Central memory CD4-positive, alpha-beta T cell (primary cell): ENCODE measurements around the gene GID8.

ENCODE experiments used
- DNase-seq: peaks from one replicate; pipeline ENCODE4 v3.0.0; 2022

The GID8 gene

DNA sequence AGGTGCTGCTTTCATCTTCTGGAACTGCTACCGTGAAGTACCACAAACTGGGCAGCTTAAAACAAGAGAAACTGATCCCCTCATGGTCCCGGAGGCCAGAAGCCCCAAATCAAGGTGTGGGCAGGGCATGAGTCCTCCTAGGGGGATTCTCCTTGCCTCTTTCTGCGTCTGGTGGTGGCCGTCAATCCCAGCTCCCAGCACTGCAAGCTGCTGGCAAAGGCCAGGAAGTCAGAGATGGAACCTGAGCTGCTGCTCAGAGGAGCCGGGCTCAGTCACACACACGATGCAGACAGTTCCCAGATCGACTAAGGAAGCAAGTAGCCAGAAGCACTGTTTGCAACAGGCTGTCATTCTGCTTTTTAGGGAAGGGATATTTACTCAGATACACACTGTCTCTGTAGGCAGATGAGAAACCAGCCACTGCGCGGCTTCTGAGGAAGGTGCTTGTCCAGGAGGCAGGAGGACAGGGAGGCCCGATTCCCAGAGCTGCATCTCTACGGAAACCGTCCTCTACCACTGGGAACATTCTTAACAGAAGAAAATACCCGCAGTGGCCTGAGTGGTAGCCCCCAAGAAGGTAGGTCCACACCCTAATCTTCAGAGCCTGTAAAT lies 53.4 kb downstream of the GID8 start:
- no peak for DNase-seq

DNA sequence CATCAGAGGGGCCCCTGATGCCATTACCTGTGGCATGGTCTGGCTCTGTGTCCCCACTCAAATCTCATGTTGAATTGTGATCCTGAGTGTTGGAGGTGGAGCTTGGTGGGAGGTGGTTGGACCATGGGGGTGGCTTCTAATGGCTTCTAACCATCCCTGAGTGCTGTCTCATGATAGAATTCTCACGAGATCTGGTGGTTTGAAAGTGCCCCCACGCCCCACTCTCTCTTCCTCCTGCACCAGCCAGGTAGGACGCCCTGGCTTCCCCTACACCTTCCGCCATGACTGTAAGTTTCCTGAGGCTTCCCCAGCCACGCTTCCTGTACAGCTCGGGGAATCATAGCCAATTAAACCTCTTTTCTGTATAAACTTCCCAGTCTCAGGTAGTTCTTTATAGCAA lies 53.9 kb downstream of the GID8 start:
- DNase-seq, result no peak

DNA sequence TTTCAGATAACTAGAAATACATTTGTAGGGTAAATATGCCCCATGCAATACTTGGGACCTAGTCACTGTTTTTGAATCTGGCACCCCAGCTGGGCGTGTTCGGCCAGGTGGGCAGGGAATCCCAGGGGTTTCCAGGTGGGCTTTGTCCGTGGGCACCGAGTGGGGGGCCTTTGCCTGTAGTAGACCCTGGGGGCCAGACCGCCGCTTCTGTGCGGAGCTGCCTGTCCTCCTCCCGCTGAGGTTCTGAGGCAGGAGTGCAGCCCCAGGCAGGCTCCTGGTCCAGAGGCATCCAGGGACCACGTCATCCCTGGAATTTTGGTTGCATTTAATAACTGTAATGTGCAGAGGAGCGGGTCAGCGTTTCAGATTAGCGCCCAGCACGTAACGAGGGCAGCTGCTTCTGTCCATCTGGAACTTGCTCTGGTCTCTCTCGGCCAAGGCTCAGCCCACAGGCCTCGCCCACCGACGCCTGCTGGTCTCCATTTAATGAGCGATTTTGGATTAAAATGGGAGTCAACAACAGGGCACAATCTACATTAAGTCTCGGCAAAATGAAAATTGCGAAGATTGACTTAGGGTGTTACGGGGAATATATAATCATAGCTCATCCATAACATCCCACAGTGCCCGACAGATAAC lies 56.0 kb downstream of the GID8 start:
- DNase-seq, result no peak

DNA sequence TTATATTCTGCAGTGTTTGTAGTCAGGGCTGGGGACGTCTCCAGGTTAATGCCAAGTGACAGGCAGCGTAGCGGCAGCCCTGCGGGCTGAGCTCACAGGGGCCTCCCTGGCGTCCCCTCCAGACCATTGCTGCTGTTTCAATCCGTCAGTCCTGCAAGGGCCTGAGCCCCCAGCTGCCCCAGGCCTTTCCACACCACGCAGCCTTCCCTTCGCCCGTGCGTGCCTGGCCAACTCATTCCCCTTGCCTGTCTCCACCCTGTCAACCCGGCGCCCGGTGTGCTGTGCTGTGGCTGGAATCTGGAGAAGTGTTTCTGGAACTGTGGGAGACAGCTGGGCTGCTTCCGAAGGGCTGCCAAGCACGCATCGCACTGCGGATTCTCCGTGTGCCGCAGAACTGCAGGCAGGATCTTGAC lies 56.9 kb downstream of the GID8 start:
- no peak for DNase-seq

DNA sequence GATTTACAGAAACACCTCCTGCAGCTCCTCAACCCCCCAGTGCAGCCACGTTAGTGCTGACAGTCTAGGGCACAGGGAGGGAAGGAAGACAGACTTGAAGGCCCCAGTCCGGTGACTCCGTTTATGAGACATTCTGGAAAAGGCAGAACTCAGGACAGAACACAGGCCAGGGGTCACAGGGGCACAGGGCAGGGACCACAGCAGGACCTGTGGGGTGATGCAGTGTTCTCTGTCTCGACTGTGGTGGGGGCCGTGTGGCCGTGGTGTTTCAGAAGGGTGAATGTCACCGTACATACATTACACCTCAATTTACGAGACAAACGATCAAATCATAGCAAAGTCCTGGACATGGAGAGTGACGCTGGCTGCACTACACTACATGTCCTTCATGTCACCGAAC lies 57.5 kb downstream of the GID8 start:
- DNase-seq, result no peak

DNA sequence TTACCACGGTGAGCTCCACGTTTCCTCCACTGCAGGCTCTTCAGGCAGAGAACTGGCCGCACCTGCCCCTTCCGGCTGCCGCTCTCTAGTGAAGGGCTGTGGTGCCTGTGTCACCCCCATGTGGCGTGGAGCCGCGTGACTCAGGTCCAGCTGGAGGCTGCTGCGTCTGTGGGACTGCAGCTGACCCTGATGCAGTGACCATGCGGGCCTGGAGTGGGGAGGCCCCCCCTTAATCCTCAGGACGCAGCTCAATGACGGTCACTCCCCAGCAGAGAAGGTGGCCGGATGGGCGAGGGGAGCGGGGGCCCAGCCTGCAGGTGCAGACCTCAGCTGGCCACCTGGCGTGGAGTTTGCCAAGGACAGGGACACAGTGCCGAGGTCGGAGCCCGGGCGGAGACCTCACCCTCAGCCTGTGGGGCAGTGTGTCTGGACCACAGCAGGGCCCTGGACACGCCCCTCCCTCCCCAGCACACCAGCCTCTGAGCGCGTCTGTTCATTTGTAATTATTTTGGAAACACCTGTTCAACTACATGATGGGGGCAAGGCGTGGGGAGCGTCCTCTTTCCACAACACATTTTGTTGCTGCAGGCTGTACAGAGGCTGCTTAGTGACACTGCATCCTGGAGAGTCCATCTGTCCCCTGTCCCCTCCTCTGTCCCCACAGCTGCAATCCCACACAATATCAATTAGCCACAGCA lies 58.1 kb downstream of the GID8 start:
- no peak for DNase-seq

DNA sequence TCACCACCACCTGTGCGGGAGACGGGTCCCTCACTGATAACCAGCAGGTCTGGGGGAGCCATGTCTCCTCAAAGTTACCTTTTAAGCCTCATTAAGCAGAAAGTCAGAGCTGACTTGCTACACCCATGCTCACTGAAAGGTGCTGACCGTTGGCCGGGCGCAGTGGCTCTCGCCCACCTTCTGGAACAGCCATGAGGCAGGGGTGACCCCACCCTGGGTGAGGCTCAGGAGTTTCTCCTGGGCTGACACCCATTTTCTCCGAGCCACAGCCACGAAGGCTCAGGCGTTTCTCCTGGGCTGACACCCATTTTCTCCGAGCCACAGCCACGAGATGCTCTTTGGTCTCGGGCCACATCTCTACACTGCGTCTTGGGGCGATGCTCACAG lies 58.6 kb downstream of the GID8 start:
- DNase-seq, result no peak

DNA sequence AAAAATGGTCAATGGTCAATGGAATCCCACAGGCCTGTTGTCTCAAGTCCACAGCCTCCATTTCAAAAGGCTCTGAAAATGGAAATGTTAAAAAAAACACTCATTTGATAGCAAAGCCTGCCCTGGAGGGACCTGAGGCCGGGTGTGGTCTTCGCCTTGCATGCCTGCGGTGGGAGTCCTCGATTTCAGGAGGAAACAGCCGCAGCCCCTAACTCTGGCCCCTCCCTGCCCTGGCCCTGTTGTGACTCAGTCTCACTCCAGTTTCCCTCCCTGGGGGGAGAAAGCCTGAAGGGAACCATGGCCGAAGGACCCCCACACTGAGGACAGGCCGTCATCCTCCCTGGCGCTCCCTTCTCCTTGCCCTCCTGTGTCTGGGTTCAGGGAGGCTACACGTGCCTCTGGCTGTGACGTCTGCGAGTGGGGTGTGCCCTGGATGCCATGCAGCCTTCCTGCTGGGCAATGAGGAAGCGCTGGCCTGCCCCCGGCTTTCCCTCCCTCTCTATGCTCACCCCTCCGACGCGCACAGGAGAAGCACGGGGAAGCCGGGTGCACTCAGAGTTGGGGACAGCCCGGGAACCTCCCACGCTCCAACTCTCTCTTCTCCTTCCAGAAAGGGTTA lies 59.6 kb downstream of the GID8 start:
- no peak for DNase-seq
